HCT116 (cell line): Measurements from ENCODE around the gene HDHD3. TPM values are rescaled to one million over a fixed set of nuclear protein-coding genes. Genes with fewer than 3 reads are reported as not detected.

Experiments
- ATAC-seq: fragments of 200-7000 bp; cut with Tn5 transposase; 2 replicates; pipeline ENCODE4 v1.9.1; 2020; ENCODE audit warnings: mild to moderate bottlenecking, moderate library complexity
- BruUV-seq: library from RNA; stranded (reverse); fragments of 400-500 nt; replicated peaks from 2 replicates; lab custom pipeline; 2021; lab: Mats Ljungman, UMichigan
- CTCF ChIA-PET: fragments of 300-600 bp; sonication (Branson Sonifier 250); formaldehyde crosslinking; loops from one replicate; lab custom pipeline; 2021; ENCODE audit warnings: antibody characterized with exemption; lab: Charles Lee
- POLR2A ChIA-PET: fragments of 300-600, 350-600 bp; sonication (Branson Sonifier 250); formaldehyde crosslinking; loops from one replicate; lab custom pipeline; 2021; ENCODE audit warnings: antibody characterized with exemption; lab: Charles Lee
- RAD21 ChIA-PET, 2 experiments: fragments of 300-600 bp; sonication (Branson Sonifier 250); formaldehyde crosslinking; loops; one replicate each; lab custom pipeline; 2023; ENCODE audit warnings: low total read pairs in 2 of 2; ENCODE audit not compliant: uncharacterized antibody in 2 of 2, unreplicated experiment in 2 of 2, low non-redundant PET in 1 of 2; lab: Charles Lee
- DNase-seq: peaks from one replicate; pipeline ENCODE4 v3.0.0-alpha.2; 2010; ENCODE audit warnings: low read depth, low spot score
- H2AFZ ChIP-seq: fragments of 200-600 bp; shearing (Covaris generic), sonication (generic); 2 replicates; pipeline ENCODE4 v1.6.1; 2017; ENCODE audit warnings: low read depth, mixed run types, mixed read lengths, antibody characterized with exemption, low read length; ENCODE audit not compliant: poor library complexity, severe bottlenecking
- H3K27ac ChIP-seq: 2 replicates; pipeline ENCODE4 v1.5.1; 2012; ENCODE audit warnings: low read depth, low read length
- H3K27me3 ChIP-seq: fragments of 200-600 bp; sonication (generic); 2 replicates; pipeline ENCODE4 v1.6.1; 2016; ENCODE audit warnings: mixed run types, low read length, mixed read lengths; ENCODE audit not compliant: insufficient read depth
- H3K36me3 ChIP-seq, 2 experiments: fragments of 200-500 bp in 1 of 2; fragments of 200-600 bp in 1 of 2; sonication (Bioruptor generic) in 1 of 2; sonication (generic) in 1 of 2; 2 replicates each; pipeline versions ENCODE4 v1.5.1 to v1.6.1; 2014 to 2016; ENCODE audit warnings: low read length in 2 of 2, inconsistent platforms in 1 of 2, mixed read lengths in 1 of 2, mixed run types in 1 of 2; ENCODE audit not compliant: insufficient read depth in 2 of 2, control insufficient read depth in 1 of 2
- H3K4me1 ChIP-seq, 2 experiments: fragments of 200-600 bp in 1 of 2; sonication (generic) in 1 of 2; 2 replicates each; pipeline versions ENCODE4 v1.5.1 to v1.6.1; 2012 to 2017; ENCODE audit warnings: low read length in 2 of 2, inconsistent platforms in 1 of 2, mild to moderate bottlenecking in 1 of 2, mixed read lengths in 1 of 2, mixed run types in 1 of 2, moderate library complexity in 1 of 2; ENCODE audit not compliant: insufficient read depth in 2 of 2, control insufficient read depth in 1 of 2
- H3K4me2 ChIP-seq: fragments of 200-600 bp; sonication (generic); 2 replicates; pipeline ENCODE4 v1.6.1; 2017; ENCODE audit warnings: mixed run types, low read length, mixed read lengths
- H3K4me3 ChIP-seq, 2 experiments: fragments of 200-600 bp in 1 of 2; sonication (generic) in 1 of 2; replicated peaks in 1 of 2; 2 replicates each; pipeline ENCODE4 v1.5.1; 2011 to 2016; ENCODE audit warnings: low read length in 2 of 2, control low read depth in 1 of 2, low read depth in 1 of 2, mild to moderate bottlenecking in 1 of 2, mixed read lengths in 1 of 2, mixed run types in 1 of 2
- H3K79me2 ChIP-seq: fragments of 200-600 bp; sonication (generic); 2 replicates; pipeline ENCODE4 v1.6.1; 2017; ENCODE audit warnings: mild to moderate bottlenecking, mixed run types, low read length, moderate library complexity, mixed read lengths; ENCODE audit not compliant: insufficient read depth
- H3K9ac ChIP-seq: fragments of 200-600 bp; sonication (generic); 2 replicates; pipeline ENCODE4 v1.6.1; 2016; ENCODE audit warnings: low read length, mixed read lengths
- H3K9me2 ChIP-seq: fragments of 200-600 bp; sonication (generic), shearing (Covaris generic); 2 replicates; pipeline ENCODE4 v1.6.1; 2017; ENCODE audit warnings: mixed run types, mild to moderate bottlenecking, moderate library complexity; ENCODE audit not compliant: insufficient read depth
- H3K9me3 ChIP-seq, 2 experiments: fragments of 200-500 bp in 1 of 2; fragments of 200-600 bp in 1 of 2; sonication (Bioruptor generic) in 1 of 2; sonication (generic) in 1 of 2; 2 replicates each; pipeline ENCODE4 v1.6.1; 2014 to 2017; ENCODE audit warnings: low read length in 2 of 2, mixed read lengths in 2 of 2, inconsistent platforms in 1 of 2, low read depth in 1 of 2, mild to moderate bottlenecking in 1 of 2, mixed run types in 1 of 2, moderate library complexity in 1 of 2; ENCODE audit not compliant: control insufficient read depth in 1 of 2, insufficient read depth in 1 of 2
- H4K20me1 ChIP-seq: fragments of 200-600 bp; sonication (generic), shearing (Covaris generic); 2 replicates; pipeline ENCODE4 v1.6.1; 2017; ENCODE audit warnings: mixed run types, mild to moderate bottlenecking, moderate library complexity; ENCODE audit not compliant: insufficient read depth
- CBX3 ChIP-seq: IDR thresholded peaks from 2 replicates; pipeline ENCODE4 v1.6.1; 2012; ENCODE audit warnings: low read depth
- ELF1 ChIP-seq: IDR thresholded peaks from 2 replicates; pipeline ENCODE4 v1.6.1; 2012; ENCODE audit warnings: low read depth, borderline replicate concordance
- EZH2 ChIP-seq: fragments of 200-600 bp; sonication (generic); IDR thresholded peaks from 2 replicates; pipeline ENCODE4 v1.6.1; 2017; ENCODE audit warnings: antibody characterized with exemption, mixed run types
- EZH2phosphoT487 ChIP-seq: fragments of 200-600 bp; IDR thresholded peaks from 2 replicates; pipeline ENCODE4 v1.6.1; 2018; ENCODE audit warnings: antibody characterized with exemption, borderline replicate concordance
- FOSL1 ChIP-seq: IDR thresholded peaks from 2 replicates; pipeline ENCODE4 v1.6.1; 2012; ENCODE audit warnings: low read depth
- POLR2A ChIP-seq: IDR thresholded peaks from 2 replicates; pipeline ENCODE4 v1.7.0; 2011; ENCODE audit warnings: borderline replicate concordance; ENCODE audit not compliant: insufficient read depth, insufficient read length; ENCODE audit errors: extremely low read depth
- POLR2AphosphoS5 ChIP-seq: IDR thresholded peaks from 2 replicates; pipeline ENCODE4 v1.6.1; 2011; ENCODE audit warnings: mild to moderate bottlenecking, low read depth, low read length, moderate library complexity
- RAD21 ChIP-seq: IDR thresholded peaks from 2 replicates; pipeline ENCODE4 v1.6.1; 2012; ENCODE audit warnings: low read depth, mild to moderate bottlenecking
- SIN3A ChIP-seq: IDR thresholded peaks from 2 replicates; pipeline ENCODE4 v1.6.1; 2012; ENCODE audit warnings: low read depth
- SRF ChIP-seq: IDR thresholded peaks from 2 replicates; pipeline ENCODE4 v1.6.1; 2012; ENCODE audit warnings: low read depth
- TCF7L2 ChIP-seq: IDR thresholded peaks from 2 replicates; pipeline ENCODE4 v1.7.0; 2011; ENCODE audit warnings: borderline replicate concordance, inconsistent platforms; ENCODE audit not compliant: insufficient read depth, insufficient read length; ENCODE audit errors: extremely low read depth
- YY1 ChIP-seq: IDR thresholded peaks from 2 replicates; pipeline ENCODE4 v1.6.1; 2011; ENCODE audit warnings: low read length, low read depth, moderate library complexity, mild to moderate bottlenecking; ENCODE audit not compliant: insufficient replicate concordance; ENCODE audit errors: extremely low read depth
- ZFX ChIP-seq: fragments of 450-650 bp; IDR thresholded peaks from 2 replicates; pipeline ENCODE4 v1.6.1; 2017
- ZNF274 ChIP-seq: fragments of 200-500 bp; sonication (Bioruptor generic); IDR thresholded peaks from 2 replicates; pipeline ENCODE4 v1.6.1; 2014; ENCODE audit warnings: mild to moderate bottlenecking, low read depth, low read length, inconsistent platforms
- intact Hi-C: fragments of 100-400 bp; cut with micrococcal nuclease; formaldehyde crosslinking; loops from 2 replicates; pipeline ENCODE4 v1.10.0; 2022
- total RNA-seq: library from RNA; stranded (reverse); gene quantifications from one replicate; pipeline ENCODE4 v1.2.1, GENCODE V29; 2021; ENCODE audit not compliant: unreplicated experiment
- TF ChIP-seq, protein P1 (sequence below): IDR thresholded peaks from 2 replicates; pipeline ENCODE4 v1.6.1; 2012

Gene HDHD3
- total RNA-seq, 1 experiment from 2014 or later, result 21.8 TPM

DNA sequence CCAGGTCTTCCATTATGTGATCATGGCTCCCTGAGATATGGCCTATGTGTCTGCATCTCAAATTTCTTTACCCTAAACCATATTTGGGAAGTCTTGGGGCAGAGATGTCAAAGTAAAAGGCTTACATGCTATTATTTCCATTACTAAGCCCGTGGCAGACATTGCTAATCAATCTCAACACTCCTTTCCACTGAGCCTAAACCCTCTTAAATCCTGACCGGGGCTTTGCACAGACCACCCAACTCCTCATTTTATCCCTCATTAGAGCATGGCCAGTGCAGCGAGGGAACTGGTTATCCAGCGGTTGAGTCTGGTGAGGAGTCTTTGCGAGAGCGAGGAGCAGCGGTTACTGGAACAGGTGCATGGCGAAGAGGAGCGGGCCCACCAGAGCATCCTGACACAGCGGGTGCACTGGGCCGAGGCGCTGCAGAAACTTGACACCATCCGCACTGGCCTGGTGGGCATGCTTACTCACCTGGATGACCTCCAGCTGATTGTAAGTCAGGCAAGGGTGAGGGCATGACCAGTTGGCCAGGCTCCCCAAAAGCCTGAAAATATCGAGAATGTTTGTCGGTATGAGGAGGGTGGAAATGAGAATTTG lies 16.4 kb downstream of the HDHD3 start:
- H3K4me1 ChIP-seq, result peaks cover 11 to 14% of the 10 kb centered on the region in 2 experiments
- H3K9me2 ChIP-seq, result no peaks in the 10 kb centered on the region
- no peaks in the 10 kb centered on the region for H3K9me3 ChIP-seq
- H3K27ac ChIP-seq, result no peak overlapping the region
- ChIA-PET CTCF (no interaction called here), POLR2A (no interaction called here), RAD21 (no interaction called here)
- H4K20me1 ChIP-seq, result no peaks in the 10 kb centered on the region
- TF ChIP-seq FOSL1, result no peak
- no peak for TF ChIP-seq RAD21
- TF ChIP-seq CBX3, result no peak
- no peak for TF ChIP-seq POLR2A
- TF ChIP-seq POLR2AphosphoS5, result no peak
- TF ChIP-seq SIN3A, result no peak
- TF ChIP-seq SRF, result no peak
- no peak for TF ChIP-seq ELF1
- TF ChIP-seq YY1, result no peak
- no peak for TF ChIP-seq EZH2phosphoT487
- TF ChIP-seq ZFX, result no peak
- TF ChIP-seq TCF7L2, result no peak
- TF ChIP-seq ZNF274, result no peak
- no peak for TF ChIP-seq EZH2
- TF ChIP-seq, protein P1, sequence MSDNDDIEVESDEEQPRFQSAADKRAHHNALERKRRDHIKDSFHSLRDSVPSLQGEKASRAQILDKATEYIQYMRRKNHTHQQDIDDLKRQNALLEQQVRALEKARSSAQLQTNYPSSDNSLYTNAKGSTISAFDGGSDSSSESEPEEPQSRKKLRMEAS, result no peak
- H3K79me2 ChIP-seq, result no peaks in the 10 kb centered on the region
- BruUV-seq, result no TSS peak
- intact Hi-C loops, result no loop called here
- H3K9ac ChIP-seq, result no peak overlapping the region
- no peaks in the 10 kb centered on the region for H3K27me3 ChIP-seq
- H2AFZ ChIP-seq, result no peak overlapping the region
- no peak overlapping the region for H3K4me3 ChIP-seq
- H3K36me3 ChIP-seq, result peaks cover 4% of the 10 kb centered on the region in 2 experiments; a peak in 1 of 4 replicates
- no peak for DNase-seq
- no peak overlapping the region for H3K4me2 ChIP-seq
- ATAC-seq, result no peak
